OCI-LY7 (cell line): Measurements from ENCODE around the gene PLEKHG7.

ENCODE experiments used
- CTCF ChIP-seq: fragments of 200-600 bp; sonication (generic); conservative IDR thresholded peaks from 2 replicates; pipeline ENCODE4 v1.5.1; 2014; ENCODE audit warnings: mild to moderate bottlenecking, antibody characterized with exemption, low read length, moderate library complexity, mixed read lengths
- EZH2phosphoT487 ChIP-seq: fragments of 200-600 bp; sonication (generic); IDR thresholded peaks from 2 replicates; pipeline ENCODE4 v1.6.1; 2018; ENCODE audit warnings: low read depth, borderline replicate concordance, mild to moderate bottlenecking, mixed run types, antibody characterized with exemption, low read length, moderate library complexity, mixed read lengths

- TF ChIP-seq CTCF (no peak), EZH2phosphoT487 (no peak)
Measured at GRCh38 chr12:92779902-92780301, 77.1 kb downstream of the PLEKHG7 start.
